HepG2 (cell line): Measurements from ENCODE around the gene SLC35B4. TPM values are rescaled to one million over a fixed set of nuclear protein-coding genes. Genes with fewer than 3 reads are reported as not detected.
A peak's percentile ranks its signal among the peaks of the same experiment; 100 is the strongest.

Experiments used
- ATF1 ChIP-seq: IDR thresholded peaks from 2 replicates; pipeline ENCODE4 v1.6.1; 2016; ENCODE audit warnings: mild to moderate bottlenecking, control low read depth
- BCL3 ChIP-seq: sonication (generic); formaldehyde crosslinking; IDR thresholded peaks from 2 replicates; pipeline ENCODE4 v1.5.1; 2020; ENCODE audit warnings: mild to moderate bottlenecking, missing genetic modification reagents, moderate library complexity
- ELF4 ChIP-seq: sonication (generic); formaldehyde crosslinking; IDR thresholded peaks from 2 replicates; pipeline ENCODE4 v1.5.0; 2020; ENCODE audit warnings: missing genetic modification reagents, mild to moderate bottlenecking, moderate library complexity, borderline replicate concordance
- FOXK2 ChIP-seq: fragments of 450-650 bp; IDR thresholded peaks from 2 replicates; pipeline ENCODE4 v1.6.1; 2016
- GZF1 ChIP-seq: sonication (generic); formaldehyde crosslinking; IDR thresholded peaks from 2 replicates; pipeline ENCODE4 v1.5.1; 2020; ENCODE audit warnings: mild to moderate bottlenecking, missing genetic modification reagents
- HCFC1 ChIP-seq: fragments of 150-350 bp; IDR thresholded peaks from 2 replicates; pipeline ENCODE4 v1.6.1; 2014; ENCODE audit warnings: low read depth, low read length
- HES4 ChIP-seq: sonication (generic); formaldehyde crosslinking; IDR thresholded peaks from 2 replicates; pipeline ENCODE4 v1.9.0; 2021; ENCODE audit warnings: mild to moderate bottlenecking, missing genetic modification reagents, borderline replicate concordance
- HMG20A ChIP-seq: IDR thresholded peaks from 2 replicates; pipeline ENCODE4 v1.6.1; 2016; ENCODE audit warnings: borderline replicate concordance
- HMGXB4 ChIP-seq, 2 experiments: sonication (generic) in 1 of 2; formaldehyde crosslinking in 1 of 2; IDR thresholded peaks; 2 replicates each; pipeline versions ENCODE4 v1.4.0 to v1.6.1; 2018 to 2020; ENCODE audit warnings: missing genetic modification reagents in 2 of 2, borderline replicate concordance in 1 of 2, low read depth in 1 of 2, mild to moderate bottlenecking in 1 of 2, missing biosample characterization in 1 of 2
- NCOA5 ChIP-seq: sonication (generic); formaldehyde crosslinking; IDR thresholded peaks from 2 replicates; pipeline ENCODE4 v1.4.0; 2020; ENCODE audit warnings: missing genetic modification reagents
- NRL ChIP-seq: sonication (generic); formaldehyde crosslinking; IDR thresholded peaks from 2 replicates; pipeline ENCODE4 v1.5.0; 2020; ENCODE audit warnings: missing genetic modification reagents, mild to moderate bottlenecking, moderate library complexity, borderline replicate concordance
- RNF2 ChIP-seq: fragments of 450-650 bp; conservative IDR thresholded peaks from 2 replicates; pipeline ENCODE4 v1.6.1; 2016; ENCODE audit warnings: low read depth
- SAP130 ChIP-seq: IDR thresholded peaks from 2 replicates; pipeline ENCODE4 v1.6.1; 2016; ENCODE audit warnings: low read depth
- SNAPC5 ChIP-seq: sonication (generic); formaldehyde crosslinking; IDR thresholded peaks from 2 replicates; pipeline ENCODE4 v1.8.1; 2023; ENCODE audit warnings: mild to moderate bottlenecking, missing genetic modification reagents, borderline replicate concordance
- SPEN ChIP-seq: sonication (generic); formaldehyde crosslinking; IDR thresholded peaks from 2 replicates; pipeline ENCODE4 v1.5.1; 2020; ENCODE audit warnings: low read depth, mild to moderate bottlenecking, missing genetic modification reagents
- SRF ChIP-seq: IDR thresholded peaks from 2 replicates; pipeline ENCODE4 v1.6.1; 2011; ENCODE audit warnings: mild to moderate bottlenecking, low read depth, low read length, moderate library complexity
- SRY ChIP-seq: sonication (generic); formaldehyde crosslinking; IDR thresholded peaks from 2 replicates; pipeline ENCODE4 v1.8.0; 2022; ENCODE audit warnings: mild to moderate bottlenecking, missing genetic modification reagents
- TBP ChIP-seq: sonication (generic); formaldehyde crosslinking; IDR thresholded peaks from 2 replicates; pipeline ENCODE4 v1.5.0; 2020; ENCODE audit warnings: missing genetic modification reagents
- TCF12 ChIP-seq, 2 experiments: fragments of 450-650 bp in 1 of 2; sonication (generic) in 1 of 2; formaldehyde crosslinking in 1 of 2; IDR thresholded peaks; 2 replicates each; pipeline versions ENCODE4 v1.6.1 to v1.8.0; 2017 to 2022; ENCODE audit warnings: antibody characterized with exemption in 1 of 2, mild to moderate bottlenecking in 1 of 2, missing genetic modification reagents in 1 of 2, moderate library complexity in 1 of 2
- THAP11 ChIP-seq: IDR thresholded peaks from 2 replicates; pipeline ENCODE4 v1.6.1; 2016; ENCODE audit warnings: missing biosample characterization, missing genetic modification reagents
- U2AF2 ChIP-seq: fragments of 200-400 bp; formaldehyde crosslinking; IDR thresholded peaks from 2 replicates; pipeline ENCODE4 v1.6.1; 2017; ENCODE audit warnings: low read depth, mild to moderate bottlenecking, low read length
- XBP1 ChIP-seq: sonication (generic); formaldehyde crosslinking; IDR thresholded peaks from 2 replicates; pipeline ENCODE4 v1.5.0; 2020; ENCODE audit warnings: missing genetic modification reagents
- ZBTB26 ChIP-seq: IDR thresholded peaks from 2 replicates; pipeline ENCODE4 v1.6.1; 2016; ENCODE audit warnings: missing compliant biosample characterization, missing genetic modification reagents, borderline replicate concordance
- ZFP82 ChIP-seq: sonication (generic); formaldehyde crosslinking; IDR thresholded peaks from 2 replicates; pipeline ENCODE4 v1.5.1; 2020; ENCODE audit warnings: mild to moderate bottlenecking, missing genetic modification reagents, borderline replicate concordance
- ZMAT3 ChIP-seq: sonication (generic); formaldehyde crosslinking; conservative IDR thresholded peaks from 2 replicates; pipeline ENCODE4 v1.7.0; 2021; ENCODE audit warnings: missing genetic modification reagents
- ZNF30 ChIP-seq: sonication (generic); formaldehyde crosslinking; IDR thresholded peaks from 2 replicates; pipeline ENCODE4 v1.5.0; 2020; ENCODE audit warnings: mild to moderate bottlenecking, missing genetic modification reagents
- ZNF556 ChIP-seq: sonication (generic); formaldehyde crosslinking; IDR thresholded peaks from 2 replicates; pipeline ENCODE4 v1.4.0; 2020; ENCODE audit warnings: mild to moderate bottlenecking, missing genetic modification reagents, borderline replicate concordance
- ZNF619 ChIP-seq: sonication (generic); formaldehyde crosslinking; IDR thresholded peaks from 2 replicates; pipeline ENCODE4 v1.4.0; 2020; ENCODE audit warnings: mild to moderate bottlenecking, missing genetic modification reagents
- polyA plus RNA-seq, 8 experiments: library from polyadenylated mRNA; depleted of rRNA in 3 of 8; stranded (reverse) in 7 of 8; unstranded in 1 of 8; fragments of >200 nt; fragmentation: Illumina TruSeq in 4 of 8; extraction: Trizol in 4 of 8; gene quantifications; 2 replicates each; pipeline versions ENCODE4 v1.2.1 to v1.2.3, GENCODE V29; 2011 to 2016; ENCODE audit warnings: low read depth in 4 of 8, missing spikeins in 1 of 8, mixed read lengths in 1 of 8; ENCODE audit not compliant: insufficient read depth in 1 of 8
- total RNA-seq, 5 experiments: library from RNA; depleted of rRNA; stranded (reverse); fragments of >200 nt; fragmentation: Illumina TruSeq; extraction: Trizol; gene quantifications; 2 replicates each; pipeline ENCODE4 v1.2.3, GENCODE V29; 2016; ENCODE audit warnings: low read depth in 1 of 5

SLC35B4 gene
- total and polyA plus RNA-seq, 2 of the 13 experiments (the other 11 are each of a cell fraction or from before 2014, with no cell fraction given): 17.1 to 17.8 TPM

GRCh38 chr7:134355927-134356326, 39.2 kb upstream of the SLC35B4 start (continued):
- TF ChIP-seq FOXK2: no peak
- no peak for TF ChIP-seq ZNF30
- no peak for TF ChIP-seq SRF
- TF ChIP-seq TCF12 (IDR thresholded peaks at IDR 0.05): no peak
- TF ChIP-seq TCF12 (CRISPR knock-in tag; IDR thresholded peaks at IDR 0.05): no peak
- no peak for TF ChIP-seq HCFC1
- no peak for TF ChIP-seq ELF4 (CRISPR knock-in tag)
- TF ChIP-seq ZBTB26 (CRISPR knock-in tag): no peak
- TF ChIP-seq HMGXB4 (CRISPR knock-in tag; IDR thresholded peaks at IDR 0.05; ENCODE audit: borderline replicate concordance in 1 of 2, low read depth in 1 of 2): no peak
- TF ChIP-seq THAP11 (CRISPR knock-in tag): peak; percentile 25; the same call in 1 of the 2 replicates
- TF ChIP-seq XBP1: no peak
- TF ChIP-seq ZMAT3 (CRISPR knock-in tag): no peak
- TF ChIP-seq HES4 (CRISPR knock-in tag): no peak
- no peak for TF ChIP-seq ZNF619
- TF ChIP-seq RNF2: no peak
- TF ChIP-seq NRL (CRISPR knock-in tag): no peak
- no peak for TF ChIP-seq BCL3 (CRISPR knock-in tag)
- no peak for TF ChIP-seq SPEN (CRISPR knock-in tag)
- TF ChIP-seq ZFP82: no peak
- TF ChIP-seq SAP130 (CRISPR knock-in tag): peak; percentile 35
- TF ChIP-seq ZNF556: no peak
- TF ChIP-seq ATF1 (CRISPR knock-in tag): no peak
- TF ChIP-seq U2AF2: no peak
- TF ChIP-seq NCOA5 (CRISPR knock-in tag): no peak
- TF ChIP-seq GZF1 (CRISPR knock-in tag): no peak
- TF ChIP-seq HMG20A (CRISPR knock-in tag): peak; percentile 54; the same call in 1 of the 2 replicates
- no peak for TF ChIP-seq SRY (CRISPR knock-in tag)
- TF ChIP-seq SNAPC5: no peak
- TF ChIP-seq TBP (CRISPR knock-in tag): no peak
